ENCODE data around the gene SCN11A. TPM values are rescaled to one million over a fixed set of nuclear protein-coding genes. Genes with fewer than 3 reads are reported as not detected.
"Not testable (repeated sequence)": the region's sequence is repeated elsewhere in the genome, so short reads cannot be mapped to it uniquely, and the experiment has no call there.

SCN11A gene
- total RNA-seq, 1 donor from 2014 or later = 0.05 TPM

DNA sequence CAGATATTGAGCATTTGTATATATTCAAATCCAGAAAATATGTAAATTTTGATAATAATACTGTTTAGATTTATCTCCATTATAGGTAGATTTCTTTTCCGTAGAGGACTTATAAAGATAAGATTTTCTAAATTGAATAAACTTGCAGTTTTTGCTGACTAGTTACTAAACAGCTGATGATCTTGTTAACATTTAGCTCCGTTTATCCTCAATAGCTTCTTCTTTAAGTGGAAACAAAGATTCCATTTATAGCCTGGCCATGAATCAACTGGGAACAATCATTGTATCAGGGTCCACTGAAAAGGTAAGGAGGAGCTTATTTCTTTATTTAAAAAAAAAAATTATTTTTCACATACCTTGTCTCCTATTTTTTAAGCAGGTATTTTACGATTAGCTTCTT, 16.8 kb upstream of the SCN11A start:
- intact Hi-C loops (cut with DNase I) = no loop called here
- no peak for DNase-seq (ENCODE audit: low spot score)

- intact Hi-C loops (cut with DNase I) = no loop called here
- DNase-seq (ENCODE audit: low spot score) = no peak
Observed at GRCh38 chr3:39067286-39067685, 15.5 kb upstream of the SCN11A start.

DNA sequence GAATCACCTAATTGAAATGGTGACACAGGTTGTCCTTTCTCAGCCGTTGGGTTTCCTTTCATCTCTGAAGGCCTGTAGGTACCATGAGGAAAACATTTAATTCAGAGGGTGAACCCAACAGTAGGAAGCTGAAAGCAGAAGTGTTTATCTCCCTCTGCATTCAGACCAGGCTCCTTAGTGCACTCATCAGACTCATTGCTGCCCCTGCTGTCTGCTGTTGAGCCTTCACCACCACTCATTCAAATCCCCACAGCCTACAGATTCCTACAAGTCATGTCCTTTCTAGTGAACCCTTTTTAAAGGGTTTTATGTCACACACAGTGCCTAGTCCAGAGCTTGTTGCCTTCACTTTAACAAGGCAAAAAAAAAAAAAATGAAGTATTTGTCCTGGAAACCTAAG, 13.5 kb upstream of the SCN11A start:
- intact Hi-C loops (cut with DNase I) = no loop called here
- DNase-seq (ENCODE audit: low spot score) = no peak

DNA sequence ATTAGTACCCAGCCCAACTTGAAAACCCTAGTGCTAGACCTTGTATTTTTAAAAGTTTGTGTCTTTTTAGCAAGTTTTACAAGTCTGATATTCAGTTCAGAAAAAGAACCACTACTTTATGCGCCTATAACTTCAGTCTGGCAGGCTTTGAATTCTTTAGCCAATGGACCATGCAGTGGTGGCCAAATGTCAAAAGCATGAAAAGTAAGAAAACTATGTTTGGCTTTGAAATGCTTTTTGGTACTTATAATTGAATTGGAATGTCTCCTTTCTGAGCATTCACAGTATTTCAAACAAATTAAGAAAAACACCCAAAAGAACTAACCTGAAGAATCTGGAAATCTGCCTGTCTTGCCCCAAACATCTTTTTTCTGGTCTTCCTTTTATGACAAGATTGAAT, 12.9 kb upstream of the SCN11A start:
- intact Hi-C loops (cut with DNase I) = no loop called here
- DNase-seq (ENCODE audit: low spot score) = no peak

DNA sequence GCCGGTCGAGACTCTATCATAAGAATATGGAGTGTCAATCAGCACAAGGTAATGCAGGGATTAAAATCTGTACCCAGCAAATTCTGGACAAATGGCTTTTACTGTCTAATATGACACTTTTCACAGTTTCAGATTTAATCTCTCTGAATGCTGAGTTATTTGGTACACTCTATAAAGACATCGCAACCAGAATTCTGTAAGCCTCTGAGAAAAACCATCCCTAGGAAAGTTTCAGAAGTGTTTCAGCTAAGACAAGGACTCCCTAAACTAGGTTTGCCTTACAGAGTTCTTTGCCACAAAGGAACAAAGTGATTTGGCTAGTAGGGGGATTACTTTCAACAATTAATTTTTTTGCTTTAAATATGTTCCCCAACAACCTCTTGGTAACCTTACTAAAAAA, 11.4 kb upstream of the SCN11A start:
- intact Hi-C loops (cut with DNase I) = no loop called here
- no peak for DNase-seq (ENCODE audit: low spot score)

- intact Hi-C loops (cut with DNase I) = no loop called here
- DNase-seq (ENCODE audit: low spot score) = no peak
Observed at GRCh38 chr3:39062180-39062579, 10.4 kb upstream of the SCN11A start.

DNA sequence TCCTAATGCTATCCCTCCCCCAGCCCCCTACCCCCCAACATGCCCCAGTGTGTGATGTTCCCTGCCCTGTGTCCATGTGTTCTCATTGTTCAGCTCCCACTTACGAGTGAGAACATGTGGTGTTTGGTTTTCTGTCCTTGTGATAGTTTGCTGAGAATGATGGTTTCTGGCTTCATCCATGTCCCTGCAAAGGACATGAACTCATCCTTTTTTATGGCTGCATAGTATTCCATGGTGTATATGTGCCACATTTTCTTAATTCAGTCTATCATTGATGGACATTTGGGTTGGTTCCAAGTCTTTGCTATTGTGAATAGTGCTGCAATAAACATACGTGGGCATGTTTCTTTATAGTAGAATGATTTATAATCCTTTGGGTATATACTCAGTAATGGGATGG, 9.5 kb upstream of the SCN11A start:
- DNase-seq (ENCODE audit: low spot score); intact Hi-C loops (cut with DNase I): not testable (repeated sequence)

DNA sequence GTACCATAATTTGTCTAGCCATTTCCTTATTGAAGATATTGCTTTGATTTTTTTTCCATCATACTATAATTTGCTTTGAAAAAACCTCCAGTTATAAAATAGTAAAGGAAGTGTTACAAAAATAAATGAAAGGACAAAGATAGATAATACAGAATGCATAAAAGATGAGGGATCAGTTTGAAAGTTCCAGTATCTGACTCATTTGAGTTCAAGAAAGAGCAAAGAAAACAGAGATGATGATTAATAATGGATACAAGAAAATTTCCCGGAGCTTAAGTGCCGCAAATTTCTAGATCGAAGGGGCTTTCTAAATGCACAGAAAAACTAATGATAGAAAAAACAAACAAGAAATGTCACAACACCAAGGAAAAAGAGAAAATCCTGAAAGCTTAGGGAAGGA, 4.4 kb upstream of the SCN11A start:
- intact Hi-C loops (cut with DNase I) = no loop called here
- DNase-seq (ENCODE audit: low spot score) = no peak

GRCh38 chr3:39053696-39054095, 2.0 kb upstream of the SCN11A start:
- DNase-seq (ENCODE audit: low spot score) = no peak
- intact Hi-C loops (cut with DNase I) = no loop called here

DNA sequence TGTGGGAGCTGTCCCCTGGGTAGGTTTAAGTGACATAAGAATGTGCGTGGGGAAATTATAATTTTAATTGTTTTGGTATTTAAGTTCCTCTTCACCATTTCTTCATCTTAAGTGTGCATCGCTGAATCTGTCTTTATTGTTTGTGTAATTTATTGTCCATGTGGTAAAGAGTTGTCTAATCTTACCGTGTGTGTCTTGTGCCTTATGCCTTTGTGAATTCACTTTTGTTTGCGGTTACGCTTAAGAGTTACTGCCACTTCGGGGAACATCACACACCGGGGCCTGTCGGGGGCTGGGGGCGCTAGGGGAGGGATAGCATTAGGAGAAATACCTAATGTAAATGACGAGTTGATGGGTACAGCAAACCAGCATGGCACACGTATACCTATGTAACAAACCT, 839 bp upstream of the SCN11A start:
- intact Hi-C loops (cut with DNase I) = no loop called here
- no peak for DNase-seq (ENCODE audit: low spot score)

GRCh38 chr3:39050029-39050428, 1.7 kb downstream of the SCN11A start:
- intact Hi-C loops (cut with DNase I) = no loop called here
- DNase-seq (ENCODE audit: low spot score) = no peak

DNA sequence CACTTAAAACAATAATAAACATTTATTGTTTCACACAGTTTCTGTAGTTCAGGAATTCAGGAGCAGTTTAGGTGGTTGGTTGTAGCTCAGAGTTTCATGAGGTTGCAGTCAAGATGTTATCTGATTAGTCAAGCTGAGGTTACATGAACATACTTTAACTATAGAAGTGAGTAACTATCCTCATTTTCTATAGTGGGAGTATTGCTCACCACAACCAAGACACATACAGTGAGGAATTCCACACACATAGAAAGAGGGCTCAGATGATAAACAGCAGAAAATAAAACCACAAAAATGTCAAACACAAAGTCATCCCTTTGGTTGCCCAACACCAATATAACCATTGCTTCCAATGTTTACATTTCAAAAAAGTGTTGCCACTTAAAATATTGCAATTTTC, 13.6 kb downstream of the SCN11A start:
- intact Hi-C loops (cut with DNase I) = no loop called here

DNA sequence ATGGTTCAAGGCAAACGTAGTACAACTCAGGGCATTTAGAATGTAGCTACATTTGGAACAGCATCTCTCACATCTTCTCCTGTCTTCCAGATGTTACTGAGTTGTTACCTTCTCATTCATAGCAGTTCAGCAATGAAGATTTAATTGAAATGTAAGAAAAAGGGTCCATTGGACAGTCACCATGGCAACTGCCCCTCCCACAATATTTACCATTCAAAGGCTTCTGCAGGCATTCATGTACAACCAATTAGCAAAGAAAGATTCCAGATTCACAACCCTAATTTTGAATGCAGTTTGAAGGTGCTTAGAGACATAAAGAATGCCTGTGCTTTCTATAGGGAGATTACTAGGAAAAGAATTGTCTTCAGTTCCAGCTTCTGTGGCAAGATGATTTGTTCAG, 22.2 kb downstream of the SCN11A start:
- no peak for DNase-seq (ENCODE audit: low spot score)
- intact Hi-C loops (cut with DNase I) = no loop called here

More for the DNA sequence above, 13.6 kb downstream of the SCN11A start:
- DNase-seq (ENCODE audit: low spot score) = no peak

DNA sequence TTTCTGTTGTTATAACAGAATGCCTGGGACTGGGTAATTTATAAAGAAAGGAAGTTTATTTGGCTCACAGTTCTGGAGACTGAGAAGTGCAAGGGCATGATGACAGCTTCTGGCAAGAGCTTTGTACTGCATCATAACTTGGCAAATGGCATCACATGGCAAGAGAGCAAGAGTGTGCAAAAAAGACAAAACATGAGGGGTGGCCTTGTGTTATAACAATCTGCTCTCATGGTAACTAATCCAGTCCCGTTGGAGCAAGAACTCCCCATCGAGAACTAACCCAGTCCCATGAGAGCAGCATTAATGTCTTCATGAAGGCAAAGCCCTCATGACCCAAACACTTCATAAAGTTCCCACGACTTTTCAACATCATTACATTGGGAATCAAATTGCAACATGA, 23.2 kb downstream of the SCN11A start:
- no peak for DNase-seq (ENCODE audit: low spot score)
- intact Hi-C loops (cut with DNase I) = no loop called here

- intact Hi-C loops (cut with DNase I) = no loop called here
- no peak for DNase-seq (ENCODE audit: low spot score)
Observed at GRCh38 chr3:39025222-39025970, 26.3 kb downstream of the SCN11A start.

GRCh38 chr3:39024497-39024896, 27.2 kb downstream of the SCN11A start:
- DNase-seq (ENCODE audit: low spot score) = no peak
- intact Hi-C loops (cut with DNase I) = no loop called here

- DNase-seq (ENCODE audit: low spot score) = no peak
- intact Hi-C loops (cut with DNase I) = no loop called here
Observed at GRCh38 chr3:39022286-39022630, 29.5 kb downstream of the SCN11A start.

DNA sequence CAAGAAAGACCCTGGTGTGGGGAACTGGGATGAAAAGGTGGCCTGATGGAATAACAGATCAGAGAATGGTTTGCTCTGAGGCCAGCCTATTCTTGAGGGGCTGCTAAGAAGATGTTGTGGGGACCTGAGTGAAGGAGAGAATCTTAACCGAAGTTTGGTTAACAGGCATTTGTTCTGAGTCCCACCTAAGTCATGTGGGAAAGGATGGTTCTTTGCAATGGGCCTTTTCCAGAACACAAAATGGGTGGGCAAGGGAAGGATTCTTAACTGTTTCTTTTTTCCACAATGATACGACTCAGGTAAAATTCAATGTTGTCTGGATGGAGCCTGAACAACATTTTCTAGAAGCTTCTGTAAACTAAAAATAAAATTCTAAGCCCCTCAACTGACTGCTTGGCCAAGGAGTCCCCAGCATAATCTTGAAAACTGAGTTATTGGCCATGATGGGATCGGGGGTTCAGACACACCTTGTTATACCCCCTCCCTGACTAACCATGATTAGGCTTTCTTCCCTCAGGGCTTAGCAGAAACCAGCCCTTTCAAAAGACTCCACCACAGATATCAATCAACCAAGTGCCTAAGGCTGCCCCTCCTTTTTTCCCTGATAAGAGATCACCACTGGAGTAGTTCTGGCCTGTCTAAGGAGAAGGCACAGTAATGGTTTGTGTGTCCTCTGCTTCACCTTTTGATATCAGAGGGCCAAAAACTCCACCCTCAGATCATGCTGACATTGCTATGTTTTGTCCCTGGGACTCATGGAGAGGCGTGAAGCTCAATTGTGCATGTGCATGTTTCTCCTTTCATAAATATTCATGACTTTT, 30.1 kb downstream of the SCN11A start:
- intact Hi-C loops (cut with DNase I) = no loop called here
- DNase-seq (ENCODE audit: low spot score) = no peak

DNA sequence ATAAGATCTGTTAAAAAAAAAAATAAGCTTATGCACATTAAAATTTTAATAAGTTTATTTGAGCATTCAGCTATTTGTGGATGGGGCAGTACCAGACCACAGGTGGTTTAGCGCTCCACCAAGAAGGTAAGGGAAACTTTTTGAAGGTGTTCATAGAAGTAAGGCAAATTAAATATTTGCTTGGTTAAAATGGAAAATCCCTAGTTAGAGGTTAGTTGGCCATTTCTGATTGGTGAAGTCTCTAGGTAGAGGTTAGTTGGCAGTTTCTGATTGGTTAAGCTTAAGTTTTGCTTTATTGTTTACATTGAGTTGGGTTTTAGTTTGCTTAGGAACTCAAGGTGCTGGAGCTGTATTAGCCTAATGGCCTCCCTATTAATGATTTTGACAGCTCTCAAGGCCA, 30.7 kb downstream of the SCN11A start:
- no peak for DNase-seq (ENCODE audit: low spot score)
- intact Hi-C loops (cut with DNase I) = no loop called here

GRCh38 chr3:39019299-39019698, 32.4 kb downstream of the SCN11A start:
- no peak for DNase-seq (ENCODE audit: low spot score)
- intact Hi-C loops (cut with DNase I) = no loop called here

- intact Hi-C loops (cut with DNase I) = no loop called here
- DNase-seq (ENCODE audit: low spot score) = no peak
Observed at GRCh38 chr3:39015418-39015817, 36.3 kb downstream of the SCN11A start.
